GM18507 (cell line): Measurements from ENCODE around the gene CAMTA1.

ENCODE experiments used
- DNase-seq: peaks from one replicate; pipeline ENCODE4 v3.0.0; 2011; ENCODE audit warnings: low read depth; ENCODE audit not compliant: insufficient read length; ENCODE audit errors: extremely low spot score
- FAIRE-seq: peaks from 2 replicates; lab custom pipeline; 2011; peaks lifted over from hg19 to GRCh38; lab: Jason Lieb, UNC

CAMTA1 gene

GRCh38 chr1:7558921-7559869, 773.9 kb downstream of the CAMTA1 start:
- FAIRE-seq: no peak

GRCh38 chr1:7560128-7560527, 774.9 kb downstream of the CAMTA1 start:
- FAIRE-seq (no peak), DNase-seq (no peak)

More at GRCh38 chr1:7558921-7559869, 773.9 kb downstream of the CAMTA1 start:
- DNase-seq: no peak

- no peak for DNase-seq
These were observed 775.4 kb downstream of the CAMTA1 start for GRCh38 chr1:7560601-7561181.

DNA sequence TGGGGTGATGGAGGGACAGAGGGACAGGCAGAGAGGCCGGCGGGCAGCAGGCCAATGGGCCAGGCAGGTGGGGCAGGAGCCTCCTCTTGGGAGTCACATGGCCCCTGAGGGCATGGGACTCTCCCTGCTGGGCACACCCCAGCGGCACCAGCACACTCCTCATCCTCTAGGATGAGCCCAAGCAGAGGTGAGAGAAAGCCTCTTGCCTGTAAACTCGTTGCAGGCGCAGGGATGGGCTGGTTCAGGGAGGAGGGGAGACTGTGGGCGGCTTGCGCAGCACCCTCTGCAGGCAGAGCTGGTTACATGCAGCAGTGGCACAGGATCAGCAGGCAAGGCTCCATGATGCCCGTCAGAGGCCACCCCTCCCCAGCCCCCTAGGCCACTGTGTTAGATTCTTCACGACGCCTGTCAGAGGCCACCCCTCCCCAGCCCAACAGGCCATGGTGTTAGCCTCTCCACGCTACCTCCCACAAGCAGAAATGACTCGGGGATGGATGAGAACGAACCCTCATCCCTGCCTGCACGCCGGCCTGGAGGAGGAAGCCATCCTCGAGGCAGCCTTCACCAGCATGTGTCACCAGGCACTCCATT, 776.2 kb downstream of the CAMTA1 start:
- FAIRE-seq (no peak), DNase-seq (no peak)

More at GRCh38 chr1:7560601-7561181, 775.4 kb downstream of the CAMTA1 start:
- no peak for FAIRE-seq

- FAIRE-seq (no peak), DNase-seq (no peak)
These were observed 776.9 kb downstream of the CAMTA1 start for GRCh38 chr1:7561936-7562728.

- DNase-seq (no peak), FAIRE-seq (no peak)
These were observed 777.7 kb downstream of the CAMTA1 start for GRCh38 chr1:7562729-7563605.

DNA sequence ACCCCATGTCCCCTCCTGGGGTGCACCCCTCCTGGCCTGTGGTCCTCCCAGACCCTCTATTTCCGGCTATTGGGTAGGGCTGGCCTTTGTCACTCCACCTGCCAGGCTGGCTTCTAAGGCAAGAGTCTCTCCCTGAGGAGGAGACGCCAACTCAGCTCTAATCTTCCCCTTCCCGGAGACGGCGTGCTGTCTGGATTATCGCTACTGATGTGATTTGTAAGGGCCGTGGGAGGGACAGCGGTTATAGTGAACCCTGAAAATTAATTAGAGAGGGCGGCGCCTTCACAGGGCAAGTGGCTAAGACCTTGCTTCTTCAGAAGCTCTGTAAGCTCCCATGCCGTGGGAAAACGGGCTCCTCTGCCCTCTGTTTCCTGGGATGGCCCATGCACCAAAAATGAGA, 778.9 kb downstream of the CAMTA1 start:
- DNase-seq: no peak
- no peak for FAIRE-seq

DNA sequence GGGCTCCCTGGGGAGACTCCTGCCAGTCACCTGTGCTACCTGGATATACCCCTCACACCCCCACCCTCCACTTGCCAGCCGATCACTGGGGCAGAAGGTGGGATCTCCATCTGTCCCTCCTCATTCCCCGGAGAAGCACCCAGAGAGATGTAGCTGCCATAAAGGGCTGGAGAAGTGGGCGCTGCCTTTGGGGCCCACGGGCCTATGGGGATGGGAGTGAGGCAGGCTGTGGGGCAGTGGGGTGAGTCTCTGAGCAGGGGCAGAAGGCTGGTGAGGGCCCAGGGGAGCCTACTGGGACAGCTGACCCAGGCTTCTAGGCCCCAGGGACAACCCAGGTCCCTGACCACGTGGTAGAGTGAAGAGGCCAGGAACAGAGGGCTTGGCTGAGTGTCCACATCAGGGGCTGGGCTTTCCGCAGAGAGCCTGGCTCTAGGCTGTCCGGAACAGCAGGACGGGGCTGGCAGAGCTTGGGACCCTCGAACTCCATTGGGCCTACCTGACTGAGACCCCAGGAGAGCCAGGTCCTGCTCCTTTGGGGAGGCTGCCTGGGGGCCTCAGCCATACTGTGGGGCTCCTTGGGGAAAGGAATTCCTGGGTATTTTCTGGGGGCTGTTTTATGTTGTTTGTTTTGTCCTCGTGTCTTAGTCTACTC, 780.0 kb downstream of the CAMTA1 start:
- no peak for DNase-seq
- no peak for FAIRE-seq

DNA sequence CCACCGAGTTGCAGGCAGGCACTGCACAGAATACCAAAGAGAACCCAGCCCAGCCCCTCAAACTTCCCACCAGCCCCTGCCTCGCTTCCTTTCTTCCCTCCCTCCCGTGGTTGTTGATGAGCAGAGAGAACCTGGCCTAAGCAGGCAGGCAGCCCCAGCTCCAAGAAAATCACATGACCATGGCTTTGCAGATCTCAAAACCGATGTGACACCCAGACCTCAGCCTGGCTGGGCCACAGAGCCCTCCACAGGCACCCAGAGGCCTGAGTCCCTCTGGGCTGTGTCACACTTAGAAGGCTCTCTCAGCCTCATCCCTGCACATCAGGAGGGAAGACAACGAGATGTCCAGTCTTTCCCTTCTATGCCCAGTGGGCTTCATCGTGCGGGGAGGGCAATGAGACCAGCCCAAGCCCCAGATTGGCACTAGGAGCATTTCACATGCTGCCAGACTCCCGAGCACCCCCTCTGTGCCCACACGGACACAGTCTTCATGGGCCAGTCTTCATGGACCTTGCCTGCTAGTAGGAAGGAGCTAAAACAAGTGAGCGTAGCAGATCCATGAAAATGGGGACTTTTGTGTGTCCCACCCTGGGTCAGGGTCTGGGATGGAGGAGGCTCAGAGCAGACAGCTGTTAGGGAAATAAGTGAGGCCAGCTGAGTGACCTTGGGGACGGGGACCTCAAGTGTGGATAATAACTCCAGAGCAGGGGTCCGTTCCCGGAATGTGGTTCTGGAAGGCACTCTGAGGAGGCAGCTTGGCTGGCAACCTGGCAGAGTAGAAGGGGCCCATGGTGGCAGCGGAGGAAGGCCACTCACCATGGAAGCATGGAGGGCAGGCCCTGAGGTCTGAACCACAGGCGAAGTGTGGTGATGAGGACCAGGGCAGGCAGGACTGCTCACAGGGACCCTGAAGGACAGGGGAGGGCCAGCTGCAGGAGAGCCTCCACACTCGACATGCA, 781.4 kb downstream of the CAMTA1 start:
- no peak for DNase-seq
- FAIRE-seq: no peak

- no peak for DNase-seq
- FAIRE-seq: no peak
These were observed 782.1 kb downstream of the CAMTA1 start for GRCh38 chr1:7567376-7567775.

DNA sequence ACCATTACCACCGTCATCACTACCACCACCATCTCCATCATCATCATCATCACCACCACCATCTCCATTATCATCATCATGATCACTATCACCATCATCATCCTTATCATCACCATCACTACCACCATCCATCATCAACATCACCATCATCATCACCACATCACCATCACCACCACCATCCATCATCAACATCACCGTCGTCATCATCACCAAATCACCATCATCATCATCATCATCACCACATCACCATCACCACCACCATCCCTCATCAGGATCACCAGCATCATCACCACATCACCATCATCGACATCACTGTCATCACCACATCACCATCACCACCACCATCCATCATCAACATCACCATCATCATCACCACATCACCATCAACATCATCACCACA, 782.8 kb downstream of the CAMTA1 start:
- FAIRE-seq (no peak), DNase-seq (no peak)

DNA sequence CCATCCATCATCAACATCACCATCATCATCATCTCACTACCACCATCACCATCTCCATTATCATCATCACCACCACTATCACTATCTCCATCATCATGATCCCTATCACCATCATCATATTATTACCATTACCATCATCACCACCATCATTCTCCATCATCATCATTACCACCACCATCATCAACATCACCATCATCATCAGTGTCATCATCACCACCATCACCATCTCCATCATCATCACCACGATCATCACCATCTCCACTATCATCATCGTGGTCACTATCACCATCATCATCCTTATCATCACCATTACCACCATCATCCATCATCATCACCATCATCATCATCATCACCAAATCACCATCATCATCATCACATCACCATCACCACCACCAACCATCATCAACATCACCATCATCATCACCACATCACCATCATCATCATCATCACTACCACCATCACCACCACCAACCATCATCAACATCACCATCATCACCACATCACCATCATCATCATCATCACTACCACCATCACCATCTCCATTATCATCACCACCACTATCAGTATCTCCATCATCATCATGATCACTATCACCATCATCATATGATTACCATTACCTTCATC, 783.8 kb downstream of the CAMTA1 start:
- FAIRE-seq (no peak), DNase-seq (no peak)

GRCh38 chr1:7570311-7570710, 785.1 kb downstream of the CAMTA1 start:
- FAIRE-seq (no peak), DNase-seq (no peak)

DNA sequence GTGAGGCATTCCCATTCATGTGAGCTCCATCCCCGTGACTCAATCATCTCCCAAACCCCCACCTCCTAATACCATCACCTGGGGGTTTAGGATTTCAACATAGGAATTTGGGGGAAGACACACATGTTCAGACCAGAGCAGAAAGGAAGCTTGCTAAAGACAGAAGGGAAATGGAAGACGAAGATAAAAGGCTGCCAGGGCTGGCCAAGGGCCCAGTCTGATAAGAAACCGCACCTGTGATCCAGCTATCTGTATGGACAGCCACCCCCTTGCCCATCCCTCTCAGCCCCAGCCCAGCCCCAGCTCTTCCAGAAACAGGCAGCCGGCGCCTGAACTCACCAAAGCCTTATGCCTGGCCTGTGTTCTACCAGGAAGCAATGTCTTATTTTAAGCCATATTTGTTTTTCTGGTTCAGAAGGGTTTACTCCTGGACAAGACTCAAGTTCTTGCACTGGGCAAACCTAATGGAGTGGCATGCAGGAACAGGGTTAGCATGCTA, 787.4 kb downstream of the CAMTA1 start:
- DNase-seq: no peak
- no peak for FAIRE-seq

GRCh38 chr1:7573481-7573880, 788.2 kb downstream of the CAMTA1 start:
- no peak for FAIRE-seq
- no peak for DNase-seq

GRCh38 chr1:7574121-7575040, 789.1 kb downstream of the CAMTA1 start:
- DNase-seq: no peak
- FAIRE-seq: no peak
